ENCODE measurements around the gene MSMB. TPM values are rescaled to one million over a fixed set of nuclear protein-coding genes. Genes with fewer than 3 reads are reported as not detected.
"Not testable (repeated sequence)": the region's sequence is repeated elsewhere in the genome, so short reads cannot be mapped to it uniquely, and the experiment has no call there.

The MSMB gene
- total RNA-seq, 4 donors from 2014 or later: not detected

DNA sequence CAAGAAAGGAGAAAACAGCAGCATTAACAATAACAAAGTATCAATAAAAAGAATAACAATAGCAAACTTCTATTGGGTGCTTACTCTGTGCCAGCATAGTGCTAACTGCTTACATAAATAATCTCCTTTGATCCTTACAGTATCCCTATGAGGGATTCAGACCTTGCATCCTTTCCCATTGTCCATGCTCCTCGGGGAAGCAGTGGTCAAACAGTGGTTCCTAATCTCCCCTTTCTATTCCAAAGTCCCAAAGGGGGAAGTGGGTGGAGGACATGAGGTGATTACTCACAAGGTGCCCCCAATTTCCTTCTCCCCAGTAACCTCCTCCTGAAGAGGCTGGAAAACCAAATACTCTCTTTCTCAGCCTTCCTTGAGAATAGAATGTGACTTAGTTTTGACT lies 22.0 kb upstream of the MSMB start:
- peaks cover 0 to 9% (median 0%) of the 10 kb centered on the region in 4 donors for H3K9me3 ChIP-seq
- 70 to 77% methylated on average over 1 of the region's 1 CpG for WGBS, 2 donors
- no peak for DNase-seq (ENCODE audit: low spot score in 2 of 2)
- H3K36me3 ChIP-seq: no peaks in the 10 kb centered on the region
- H3K4me3 ChIP-seq: no peak overlapping the region
- no peaks in the 10 kb centered on the region for H3K27me3 ChIP-seq
- TF ChIP-seq, protein P1, sequence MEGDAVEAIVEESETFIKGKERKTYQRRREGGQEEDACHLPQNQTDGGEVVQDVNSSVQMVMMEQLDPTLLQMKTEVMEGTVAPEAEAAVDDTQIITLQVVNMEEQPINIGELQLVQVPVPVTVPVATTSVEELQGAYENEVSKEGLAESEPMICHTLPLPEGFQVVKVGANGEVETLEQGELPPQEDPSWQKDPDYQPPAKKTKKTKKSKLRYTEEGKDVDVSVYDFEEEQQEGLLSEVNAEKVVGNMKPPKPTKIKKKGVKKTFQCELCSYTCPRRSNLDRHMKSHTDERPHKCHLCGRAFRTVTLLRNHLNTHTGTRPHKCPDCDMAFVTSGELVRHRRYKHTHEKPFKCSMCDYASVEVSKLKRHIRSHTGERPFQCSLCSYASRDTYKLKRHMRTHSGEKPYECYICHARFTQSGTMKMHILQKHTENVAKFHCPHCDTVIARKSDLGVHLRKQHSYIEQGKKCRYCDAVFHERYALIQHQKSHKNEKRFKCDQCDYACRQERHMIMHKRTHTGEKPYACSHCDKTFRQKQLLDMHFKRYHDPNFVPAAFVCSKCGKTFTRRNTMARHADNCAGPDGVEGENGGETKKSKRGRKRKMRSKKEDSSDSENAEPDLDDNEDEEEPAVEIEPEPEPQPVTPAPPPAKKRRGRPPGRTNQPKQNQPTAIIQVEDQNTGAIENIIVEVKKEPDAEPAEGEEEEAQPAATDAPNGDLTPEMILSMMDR (IDR thresholded peaks at IDR 0.05): no peak
- TF ChIP-seq EP300 (IDR thresholded peaks at IDR 0.05) (no peak), POLR2A (IDR thresholded peaks at IDR 0.05) (no peak)
- H3K4me1 ChIP-seq: no peaks in the 10 kb centered on the region
- H3K27ac ChIP-seq: no peak overlapping the region

GRCh38 chr10:46064269-46064817 lies 18.3 kb upstream of the MSMB start:
- no peak for DNase-seq (ENCODE audit: low spot score in 2 of 2)
- Histone ChIP-seq H3K4me3 (no peak overlapping the region), H3K36me3 (no peaks in the 10 kb centered on the region), H3K4me1 (no peaks in the 10 kb centered on the region), H3K27me3 (no peaks in the 10 kb centered on the region), H3K27ac (no peak overlapping the region), H3K9me3 (peaks cover 0 to 7% (median 0%) of the 10 kb centered on the region in 4 donors)
- WGBS, 2 donors: 80 to 93% methylated on average over 1 of the region's 1 CpG
- TF ChIP-seq EP300 (IDR thresholded peaks at IDR 0.05): no peak
- TF ChIP-seq POLR2A (IDR thresholded peaks at IDR 0.05): no peak
- TF ChIP-seq, protein P1 (IDR thresholded peaks at IDR 0.05): no peak

- WGBS, 2 donors: 89% methylated on average over 14 of the region's 14 CpGs
- DNase-seq (ENCODE audit: low spot score in 2 of 2): no peak
Measured at GRCh38 chr10:46062723-46063428, 16.8 kb upstream of the MSMB start.

GRCh38 chr10:46060706-46061105 lies 14.6 kb upstream of the MSMB start:
- Histone ChIP-seq H3K9me3 (no peaks in the 10 kb centered on the region), H3K4me1 (no peaks in the 10 kb centered on the region), H3K4me3 (no peak overlapping the region), H3K27ac (no peak overlapping the region), H3K27me3 (no peaks in the 10 kb centered on the region), H3K36me3 (no peaks in the 10 kb centered on the region)
- no peak for DNase-seq (ENCODE audit: low spot score in 2 of 2)
- WGBS, 2 donors: 62 to 72% methylated on average over 3 of the region's 3 CpGs
- TF ChIP-seq POLR2A (IDR thresholded peaks at IDR 0.05) (no peak), EP300 (IDR thresholded peaks at IDR 0.05) (no peak)
- TF ChIP-seq, protein P1 (IDR thresholded peaks at IDR 0.05): no peak

More at GRCh38 chr10:46062723-46063428, 16.8 kb upstream of the MSMB start:
- H3K9me3 ChIP-seq: no peaks in the 10 kb centered on the region
- no peaks in the 10 kb centered on the region for H3K4me1 ChIP-seq
- H3K4me3 ChIP-seq: no peak overlapping the region
- TF ChIP-seq, protein P1 (IDR thresholded peaks at IDR 0.05): no peak
- TF ChIP-seq POLR2A (IDR thresholded peaks at IDR 0.05) (no peak), EP300 (IDR thresholded peaks at IDR 0.05) (no peak)
- H3K27me3 ChIP-seq: no peaks in the 10 kb centered on the region
- H3K27ac ChIP-seq: no peak overlapping the region
- H3K36me3 ChIP-seq: no peaks in the 10 kb centered on the region

GRCh38 chr10:46057927-46058326 lies 11.9 kb upstream of the MSMB start:
- H3K4me1 ChIP-seq; H3K4me3 ChIP-seq; H3K27ac ChIP-seq; DNase-seq (ENCODE audit: low spot score in 2 of 2); H3K27me3 ChIP-seq; H3K9me3 ChIP-seq; H3K36me3 ChIP-seq: not testable (repeated sequence)
- 95 to 99% methylated on average over 5 of the region's 5 CpGs for WGBS, 2 donors
